PC-3 (cell line): ENCODE results near the gene ARHGEF37.

Experiments used
- EZH2 ChIP-seq: fragments of 300-600 bp; sonication (generic); IDR thresholded peaks from one replicate; pipeline ENCODE4 v1.6.1; 2017; ENCODE audit warnings: antibody characterized with exemption, mild to moderate bottlenecking, low read length; ENCODE audit not compliant: unreplicated experiment
- EZH2phosphoT487 ChIP-seq: fragments of 300-600 bp; sonication (generic); IDR thresholded peaks from 2 replicates; pipeline ENCODE4 v1.6.1; 2018; ENCODE audit warnings: mild to moderate bottlenecking, antibody characterized with exemption, low read length, borderline replicate concordance
- TF ChIP-seq, protein P1 (sequence below): fragments of 300-600 bp; sonication (generic); conservative IDR thresholded peaks from 2 replicates; pipeline ENCODE4 v1.5.1; 2017; ENCODE audit warnings: antibody characterized with exemption, low read depth, mild to moderate bottlenecking, low read length

DNA sequence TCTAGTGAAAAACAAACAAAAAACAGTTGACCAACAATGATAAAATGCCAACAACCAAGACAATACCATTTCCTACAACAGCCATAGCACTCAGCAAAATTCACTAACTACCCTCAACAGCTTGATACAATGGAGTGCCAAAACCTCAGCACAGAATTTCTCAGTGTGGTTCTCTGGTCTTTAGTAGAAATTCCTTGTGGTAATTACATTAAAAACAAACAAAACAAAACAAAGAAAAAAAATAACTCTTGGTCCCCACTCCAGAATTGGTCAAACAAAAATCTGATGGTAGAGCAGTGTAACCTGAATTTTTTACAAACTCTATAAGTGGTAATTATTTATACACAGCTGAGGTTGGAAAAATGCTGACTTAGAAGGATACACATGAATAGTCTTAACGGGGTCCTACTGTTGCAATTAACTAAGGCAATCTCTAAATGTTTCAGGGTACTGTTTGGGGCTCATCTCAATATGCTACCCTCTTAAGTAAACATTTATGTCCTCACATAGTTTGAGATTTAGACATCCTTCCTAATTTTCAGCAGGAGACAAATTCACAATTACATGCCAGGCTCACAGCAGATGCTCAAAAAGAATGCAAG is 43.8 kb upstream of the ARHGEF37 start:
- TF ChIP-seq, protein P1, sequence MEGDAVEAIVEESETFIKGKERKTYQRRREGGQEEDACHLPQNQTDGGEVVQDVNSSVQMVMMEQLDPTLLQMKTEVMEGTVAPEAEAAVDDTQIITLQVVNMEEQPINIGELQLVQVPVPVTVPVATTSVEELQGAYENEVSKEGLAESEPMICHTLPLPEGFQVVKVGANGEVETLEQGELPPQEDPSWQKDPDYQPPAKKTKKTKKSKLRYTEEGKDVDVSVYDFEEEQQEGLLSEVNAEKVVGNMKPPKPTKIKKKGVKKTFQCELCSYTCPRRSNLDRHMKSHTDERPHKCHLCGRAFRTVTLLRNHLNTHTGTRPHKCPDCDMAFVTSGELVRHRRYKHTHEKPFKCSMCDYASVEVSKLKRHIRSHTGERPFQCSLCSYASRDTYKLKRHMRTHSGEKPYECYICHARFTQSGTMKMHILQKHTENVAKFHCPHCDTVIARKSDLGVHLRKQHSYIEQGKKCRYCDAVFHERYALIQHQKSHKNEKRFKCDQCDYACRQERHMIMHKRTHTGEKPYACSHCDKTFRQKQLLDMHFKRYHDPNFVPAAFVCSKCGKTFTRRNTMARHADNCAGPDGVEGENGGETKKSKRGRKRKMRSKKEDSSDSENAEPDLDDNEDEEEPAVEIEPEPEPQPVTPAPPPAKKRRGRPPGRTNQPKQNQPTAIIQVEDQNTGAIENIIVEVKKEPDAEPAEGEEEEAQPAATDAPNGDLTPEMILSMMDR = no peak
- TF ChIP-seq EZH2 (no peak), EZH2phosphoT487 (no peak)
